PC-9 (cell line): Measurements from ENCODE around the gene CRADD. TPM values are rescaled to one million over a fixed set of nuclear protein-coding genes. Genes with fewer than 3 reads are reported as not detected.

ENCODE experiments used
- BruUV-seq: library from RNA; stranded (reverse); fragments of 400-500 nt; replicated peaks from 2 replicates; lab custom pipeline; 2021; lab: Mats Ljungman, UMichigan
- CTCF ChIA-PET: fragments of 300-600 bp; sonication (Branson Sonifier 250); formaldehyde crosslinking; loops from one replicate; lab custom pipeline; 2022; ENCODE audit warnings: antibody characterized with exemption; lab: Charles Lee
- POLR2A ChIA-PET: fragments of 300-600 bp; sonication (Branson Sonifier 250); formaldehyde crosslinking; loops from one replicate; lab custom pipeline; 2022; ENCODE audit warnings: antibody characterized with exemption; ENCODE audit not compliant: unreplicated experiment; lab: Charles Lee
- DNase-seq, 2 experiments: peaks; one replicate each; pipeline versions ENCODE4 v3.0.0 to v3.0.0-alpha.2; 2015 to 2022; ENCODE audit warnings: mixed read lengths in 1 of 2
- H2AFZ ChIP-seq: fragments of 200-600 bp; sonication (generic); 2 replicates; pipeline ENCODE4 v1.8.1; 2017; ENCODE audit warnings: antibody characterized with exemption
- H3F3A ChIP-seq: fragments of 200-600 bp; sonication (generic); 2 replicates; pipeline ENCODE4 v1.8.1; 2017; ENCODE audit warnings: antibody characterized with exemption, mild to moderate bottlenecking, low read depth; ENCODE audit not compliant: insufficient read depth
- H3K27ac ChIP-seq: fragments of 200-600 bp; sonication (generic); 2 replicates; pipeline ENCODE4 v1.6.1; 2016; ENCODE audit warnings: mixed run types
- H3K27me3 ChIP-seq: fragments of 200-600 bp; sonication (generic); 2 replicates; pipeline ENCODE4 v1.6.1; 2016; ENCODE audit warnings: low read depth, mixed run types; ENCODE audit not compliant: insufficient read depth
- H3K36me3 ChIP-seq: fragments of 200-600 bp; sonication (generic); 2 replicates; pipeline ENCODE4 v1.6.1; 2016; ENCODE audit warnings: low read depth, mixed run types
- H3K4me1 ChIP-seq: fragments of 200-600 bp; sonication (generic); replicated peaks from 2 replicates; pipeline ENCODE4 v1.6.1; 2016; ENCODE audit warnings: mixed run types; ENCODE audit not compliant: insufficient read depth
- H3K4me2 ChIP-seq: fragments of 200-600 bp; sonication (generic); 2 replicates; pipeline ENCODE4 v1.6.1; 2017; ENCODE audit warnings: mixed run types
- H3K4me3 ChIP-seq: fragments of 200-600 bp; sonication (generic); 2 replicates; pipeline ENCODE4 v1.6.1; 2016; ENCODE audit warnings: mixed run types
- H3K79me2 ChIP-seq: fragments of 200-600 bp; sonication (generic); 2 replicates; pipeline ENCODE4 v1.6.1; 2017; ENCODE audit warnings: low read depth, mixed run types
- H3K9me2 ChIP-seq: fragments of 200-600 bp; sonication (generic); 2 replicates; pipeline ENCODE4 v1.8.1; 2017; ENCODE audit warnings: mild to moderate bottlenecking; ENCODE audit not compliant: insufficient read depth
- H3K9me3 ChIP-seq: fragments of 200-600 bp; sonication (generic); 2 replicates; pipeline ENCODE4 v1.8.1; 2016; ENCODE audit warnings: low read depth; ENCODE audit not compliant: insufficient read depth
- H4K20me1 ChIP-seq: fragments of 200-600 bp; sonication (generic); 2 replicates; pipeline ENCODE4 v1.8.1; 2017; ENCODE audit not compliant: insufficient read depth
- EZH2 ChIP-seq: fragments of 200-600 bp; sonication (generic); IDR thresholded peaks from 2 replicates; pipeline ENCODE4 v1.8.0; 2017; ENCODE audit warnings: antibody characterized with exemption, low read depth
- intact Hi-C: fragments of 100-400 bp; cut with micrococcal nuclease; formaldehyde crosslinking; loops from one replicate; pipeline ENCODE4 v1.10.0; 2022; ENCODE audit not compliant: unreplicated experiment
- total RNA-seq: library from RNA; stranded (reverse); gene quantifications from 2 replicates; pipeline ENCODE4 v1.2.3, GENCODE V29; 2021
- TF ChIP-seq, protein P1 (sequence below): fragments of 200-600 bp; sonication (generic); conservative IDR thresholded peaks from 2 replicates; pipeline ENCODE4 v1.6.1; 2017; ENCODE audit warnings: mixed run types, antibody characterized with exemption, mild to moderate bottlenecking, moderate library complexity

CRADD gene
- total RNA-seq, 1 experiment from 2014 or later = 7.6 TPM

- Histone ChIP-seq H3K36me3 (no peaks in the 10 kb centered on the region), H3K27ac (peak overlapping the region; percentile 49), H3K27me3 (no peaks in the 10 kb centered on the region), H3K9me3 (no peaks in the 10 kb centered on the region), H4K20me1 (no peaks in the 10 kb centered on the region), H3K79me2 (no peaks in the 10 kb centered on the region), H3K4me2 (peak overlapping the region; percentile 72), H3K4me3 (peak overlapping the region; percentile 28; the same call in 1 of the 2 replicates), H2AFZ (peak overlapping the region; percentile 54), H3F3A (peaks cover 7% of the 10 kb centered on the region; the same call in 1 of the 2 replicates), H3K4me1 (peaks cover 17% of the 10 kb centered on the region), H3K9me2 (no peaks in the 10 kb centered on the region)
- intact Hi-C loops = loop anchor here (5.0 kb wide), 1 partner anchor 46 kb away; the partner anchor contains the start of gene CRADD
- CTCF ChIA-PET = interaction anchor here (0.6 to 1.0 kb wide), 2 partner anchors 156 to 378 kb away, joined by 3 to 4 read pairs; no protein-coding TSS in a partner anchor
- POLR2A ChIA-PET = no interaction called here
- no peak for TF ChIP-seq EZH2
- TF ChIP-seq, protein P1, sequence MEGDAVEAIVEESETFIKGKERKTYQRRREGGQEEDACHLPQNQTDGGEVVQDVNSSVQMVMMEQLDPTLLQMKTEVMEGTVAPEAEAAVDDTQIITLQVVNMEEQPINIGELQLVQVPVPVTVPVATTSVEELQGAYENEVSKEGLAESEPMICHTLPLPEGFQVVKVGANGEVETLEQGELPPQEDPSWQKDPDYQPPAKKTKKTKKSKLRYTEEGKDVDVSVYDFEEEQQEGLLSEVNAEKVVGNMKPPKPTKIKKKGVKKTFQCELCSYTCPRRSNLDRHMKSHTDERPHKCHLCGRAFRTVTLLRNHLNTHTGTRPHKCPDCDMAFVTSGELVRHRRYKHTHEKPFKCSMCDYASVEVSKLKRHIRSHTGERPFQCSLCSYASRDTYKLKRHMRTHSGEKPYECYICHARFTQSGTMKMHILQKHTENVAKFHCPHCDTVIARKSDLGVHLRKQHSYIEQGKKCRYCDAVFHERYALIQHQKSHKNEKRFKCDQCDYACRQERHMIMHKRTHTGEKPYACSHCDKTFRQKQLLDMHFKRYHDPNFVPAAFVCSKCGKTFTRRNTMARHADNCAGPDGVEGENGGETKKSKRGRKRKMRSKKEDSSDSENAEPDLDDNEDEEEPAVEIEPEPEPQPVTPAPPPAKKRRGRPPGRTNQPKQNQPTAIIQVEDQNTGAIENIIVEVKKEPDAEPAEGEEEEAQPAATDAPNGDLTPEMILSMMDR = no peak
- BruUV-seq = no TSS peak
- DNase-seq = peak; percentile 78 to 93
Measured at GRCh38 chr12:93722835-93723567, 45.8 kb downstream of the CRADD start.

DNA sequence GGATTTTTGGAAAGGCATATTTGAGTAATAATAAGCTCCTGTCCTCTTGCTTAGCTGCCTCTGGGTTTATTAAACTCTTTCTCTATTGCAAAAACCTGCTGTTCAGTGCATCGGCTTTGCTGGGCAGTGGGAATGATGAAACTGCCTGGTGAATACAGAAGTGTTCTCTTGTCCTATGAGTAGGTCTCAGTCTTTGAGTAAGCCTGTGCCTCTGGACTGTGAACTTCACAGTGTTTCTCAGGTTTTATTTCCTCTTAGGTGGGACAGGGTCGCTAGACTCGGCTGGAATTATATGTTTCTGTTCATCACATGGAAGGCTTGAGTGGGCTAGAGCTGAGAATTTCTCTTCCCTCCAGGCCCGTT lies 46.4 kb downstream of the CRADD start:
- intact Hi-C loops = loop anchor here (5.0 kb wide), 1 partner anchor 46 kb away; the partner anchor contains the start of gene CRADD
- no peaks in the 10 kb centered on the region for H3K9me3 ChIP-seq
- peak overlapping the region; percentile 72 for H3K4me2 ChIP-seq
- BruUV-seq = no TSS peak
- H3K4me1 ChIP-seq = peaks cover 17% of the 10 kb centered on the region
- peak overlapping the region; percentile 54 for H2AFZ ChIP-seq
- no peaks in the 10 kb centered on the region for H3K79me2 ChIP-seq
- no peaks in the 10 kb centered on the region for H3K9me2 ChIP-seq
- CTCF ChIA-PET = interaction anchor here (0.6 to 1.0 kb wide), 2 partner anchors 156 to 377 kb away, joined by 3 to 4 read pairs; no protein-coding TSS in a partner anchor
- no peaks in the 10 kb centered on the region for H3K27me3 ChIP-seq
- peaks cover 7% of the 10 kb centered on the region; the same call in 1 of the 2 replicates for H3F3A ChIP-seq
- no peak for DNase-seq
- TF ChIP-seq, protein P1 = no peak
- no peak for TF ChIP-seq EZH2
- H3K36me3 ChIP-seq = no peaks in the 10 kb centered on the region
- peak overlapping the region; percentile 49 for H3K27ac ChIP-seq
- peak overlapping the region; percentile 28; the same call in 1 of the 2 replicates for H3K4me3 ChIP-seq
- POLR2A ChIA-PET = no interaction called here
- no peaks in the 10 kb centered on the region for H4K20me1 ChIP-seq

DNA sequence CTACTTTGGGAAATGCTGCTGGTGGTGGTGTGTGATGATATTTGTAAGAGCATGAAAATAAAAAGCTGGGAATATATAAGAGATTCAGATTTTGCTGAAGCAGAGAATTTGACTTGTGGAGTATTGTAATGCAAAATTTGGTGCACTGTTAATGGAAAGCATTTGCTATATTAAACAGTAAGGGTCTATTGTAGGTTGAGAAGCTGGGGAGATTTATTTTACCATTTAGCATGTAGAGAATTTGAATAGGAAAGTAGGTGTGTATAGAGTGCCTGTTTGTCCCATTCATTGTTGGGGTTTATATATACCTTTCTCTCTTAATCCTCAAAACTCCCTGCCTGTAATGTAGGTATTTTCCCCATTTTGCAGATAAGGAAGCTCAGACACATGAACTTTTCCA lies 48.4 kb downstream of the CRADD start:
- no peak for DNase-seq
- Histone ChIP-seq H3K27me3 (no peaks in the 10 kb centered on the region), H4K20me1 (no peaks in the 10 kb centered on the region), H3K9me2 (no peaks in the 10 kb centered on the region), H3K9me3 (no peaks in the 10 kb centered on the region), H3K4me3 (no peak overlapping the region), H2AFZ (no peak overlapping the region), H3K4me1 (peaks cover 17% of the 10 kb centered on the region), H3K27ac (no peak overlapping the region), H3K79me2 (no peaks in the 10 kb centered on the region), H3K36me3 (no peaks in the 10 kb centered on the region), H3K4me2 (no peak overlapping the region), H3F3A (peaks cover 7% of the 10 kb centered on the region; the same call in 1 of the 2 replicates)
- intact Hi-C loops = no loop called here
- CTCF ChIA-PET = interaction anchor here (0.7 kb wide), 1 partner anchor 8 kb away, joined by 3 read pairs; no protein-coding TSS in a partner anchor
- no TSS peak for BruUV-seq
- TF ChIP-seq, protein P1 = no peak
- no peak for TF ChIP-seq EZH2
- POLR2A ChIA-PET = no interaction called here
